KBM-7 (cell line): ENCODE measurements around the gene LST1.

ENCODE experiments used
- DNase-seq: peaks from one replicate; pipeline ENCODE4 v3.0.0-alpha.2; 2015
- in situ Hi-C: fragments of 300-500 bp; cut with MboI; formaldehyde crosslinking; loops from 2 replicates; pipeline ENCODE4 v1.14.3; 2020; ENCODE audit warnings: low sequenced_read_pairs, low pct_unique_long_range_greater_than_20kb, mixed read lengths

LST1 gene

GRCh38 chr6:31634131-31634530, 48.1 kb downstream of the LST1 start:
- DNase-seq: no peak
- in situ Hi-C loops: no loop called here

- in situ Hi-C loops: no loop called here
- DNase-seq: no peak
These were observed 49.0 kb downstream of the LST1 start for GRCh38 chr6:31634969-31635575.

GRCh38 chr6:31636698-31637596, 50.9 kb downstream of the LST1 start:
- no peak for DNase-seq
- in situ Hi-C loops: no loop called here
